Breast epithelium (tissue), 3 donors: ENCODE data around the gene CAMTA1.

Experiments
- POLR2A ChIP-seq: fragments of 450-650 bp; IDR thresholded peaks from one replicate; pipeline ENCODE4 v1.6.1; 2016; ENCODE audit warnings: antibody characterized with exemption, mild to moderate bottlenecking, moderate library complexity
- POLR2AphosphoS5 ChIP-seq, 3 donors: sonication (generic); formaldehyde crosslinking; IDR thresholded peaks; one replicate each; pipeline ENCODE4 v1.6.1; 2017; ENCODE audit warnings: antibody characterized with exemption in 3 of 3
- TF ChIP-seq, protein P1 (sequence below), 3 donors: fragments of 450-650 bp; IDR thresholded peaks; one replicate each; pipeline ENCODE4 v1.5.1; 2016 to 2017; ENCODE audit warnings: antibody characterized with exemption in 3 of 3, mild to moderate bottlenecking in 3 of 3, moderate library complexity in 3 of 3

DNA sequence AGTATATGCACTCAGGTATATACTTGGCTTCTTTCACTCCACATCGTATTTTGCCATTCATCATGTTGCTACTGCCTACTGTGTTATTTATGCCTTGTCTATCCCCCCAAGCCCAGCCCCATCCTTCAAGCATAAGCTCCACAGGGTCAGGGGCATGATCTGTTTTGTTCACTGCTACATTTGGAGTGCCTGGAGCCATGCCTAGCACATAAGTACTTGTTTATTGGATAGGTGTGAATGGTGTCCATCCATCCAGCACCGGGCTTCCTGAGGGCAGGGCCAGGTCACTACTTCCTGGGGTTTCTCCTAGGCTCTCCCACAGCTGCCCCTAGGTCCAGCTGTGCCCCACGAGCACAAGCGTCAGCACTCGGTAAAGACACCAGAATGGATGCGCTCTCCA lies 696.8 kb downstream of the CAMTA1 start:
- TF ChIP-seq, protein P1, sequence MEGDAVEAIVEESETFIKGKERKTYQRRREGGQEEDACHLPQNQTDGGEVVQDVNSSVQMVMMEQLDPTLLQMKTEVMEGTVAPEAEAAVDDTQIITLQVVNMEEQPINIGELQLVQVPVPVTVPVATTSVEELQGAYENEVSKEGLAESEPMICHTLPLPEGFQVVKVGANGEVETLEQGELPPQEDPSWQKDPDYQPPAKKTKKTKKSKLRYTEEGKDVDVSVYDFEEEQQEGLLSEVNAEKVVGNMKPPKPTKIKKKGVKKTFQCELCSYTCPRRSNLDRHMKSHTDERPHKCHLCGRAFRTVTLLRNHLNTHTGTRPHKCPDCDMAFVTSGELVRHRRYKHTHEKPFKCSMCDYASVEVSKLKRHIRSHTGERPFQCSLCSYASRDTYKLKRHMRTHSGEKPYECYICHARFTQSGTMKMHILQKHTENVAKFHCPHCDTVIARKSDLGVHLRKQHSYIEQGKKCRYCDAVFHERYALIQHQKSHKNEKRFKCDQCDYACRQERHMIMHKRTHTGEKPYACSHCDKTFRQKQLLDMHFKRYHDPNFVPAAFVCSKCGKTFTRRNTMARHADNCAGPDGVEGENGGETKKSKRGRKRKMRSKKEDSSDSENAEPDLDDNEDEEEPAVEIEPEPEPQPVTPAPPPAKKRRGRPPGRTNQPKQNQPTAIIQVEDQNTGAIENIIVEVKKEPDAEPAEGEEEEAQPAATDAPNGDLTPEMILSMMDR (IDR thresholded peaks at IDR 0.05) = no peak
- TF ChIP-seq POLR2A = no peak
- TF ChIP-seq POLR2AphosphoS5 (IDR thresholded peaks at IDR 0.05) = no peak
